Esophagus squamous epithelium (tissue), 4 donors: ENCODE results near the gene PLOD1.

Experiments used
- CTCF ChIP-seq, 6 experiments: fragments of 450-650 bp in 4 of 6; fragments of 200-600 bp in 2 of 6; sonication (generic) in 2 of 6; IDR thresholded peaks; one replicate each; pipeline ENCODE4 v1.5.1; 2016 to 2019; ENCODE audit warnings: antibody characterized with exemption in 6 of 6, mild to moderate bottlenecking in 4 of 6, moderate library complexity in 4 of 6
- POLR2A ChIP-seq, 4 donors: fragments of 450-650 bp; IDR thresholded peaks; one replicate each; pipeline ENCODE4 v1.6.1; 2017; ENCODE audit warnings: antibody characterized with exemption in 4 of 4, mild to moderate bottlenecking in 4 of 4, moderate library complexity in 3 of 4

DNA sequence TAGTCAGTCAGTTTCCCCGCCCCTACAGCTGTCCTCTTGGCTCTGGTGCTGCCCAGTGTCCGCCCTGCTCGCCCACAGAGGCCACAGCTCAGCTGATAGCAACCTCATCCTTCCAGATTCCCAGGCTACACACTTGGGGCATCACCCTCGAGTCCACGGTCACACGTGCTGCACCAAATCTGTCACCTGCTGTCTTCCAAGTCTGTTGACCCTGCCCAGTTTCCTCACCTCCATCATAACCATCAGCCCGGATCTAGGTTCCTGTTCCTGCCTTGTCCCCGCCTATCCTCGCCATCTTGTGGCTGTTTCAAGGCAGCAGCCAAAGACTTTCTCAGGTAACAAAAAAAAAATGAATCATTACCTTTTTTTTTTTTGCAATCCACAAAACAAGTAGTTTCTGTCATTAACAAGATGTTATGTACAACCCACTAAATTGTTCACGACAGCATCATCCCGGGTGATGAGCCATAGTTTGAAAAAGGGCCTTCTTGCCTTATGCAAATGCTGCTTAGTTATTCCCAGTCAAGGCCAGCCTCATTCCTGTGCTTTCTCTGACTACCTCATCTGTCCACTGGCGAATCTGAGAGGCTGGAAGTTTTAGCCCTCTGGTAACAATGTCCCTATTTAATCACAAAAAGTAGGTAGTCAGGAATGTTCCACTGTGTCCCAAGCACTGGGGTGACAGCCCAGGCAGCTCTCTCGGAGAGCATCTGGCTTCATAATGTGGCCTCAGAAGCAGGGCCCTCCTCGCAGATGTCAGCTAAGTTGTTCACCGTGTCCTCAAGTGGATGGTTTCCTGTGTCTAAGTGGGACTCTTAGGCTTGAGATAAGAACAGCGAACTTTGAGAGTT lies 79.8 kb downstream of the PLOD1 start:
- TF ChIP-seq CTCF (IDR thresholded peaks at IDR 0.05): no peak
- TF ChIP-seq POLR2A (IDR thresholded peaks at IDR 0.05): no peak
